ENCODE results near the gene HLA-DMB. TPM values are rescaled to one million over a fixed set of nuclear protein-coding genes. Genes with fewer than 3 reads are reported as not detected.

Gene HLA-DMB
- total and polyA plus RNA-seq, 10 of the 15 experiments (the other 5 are each of a cell fraction or from before 2014, with no cell fraction given): 114 to 173 (median 150) TPM

DNA sequence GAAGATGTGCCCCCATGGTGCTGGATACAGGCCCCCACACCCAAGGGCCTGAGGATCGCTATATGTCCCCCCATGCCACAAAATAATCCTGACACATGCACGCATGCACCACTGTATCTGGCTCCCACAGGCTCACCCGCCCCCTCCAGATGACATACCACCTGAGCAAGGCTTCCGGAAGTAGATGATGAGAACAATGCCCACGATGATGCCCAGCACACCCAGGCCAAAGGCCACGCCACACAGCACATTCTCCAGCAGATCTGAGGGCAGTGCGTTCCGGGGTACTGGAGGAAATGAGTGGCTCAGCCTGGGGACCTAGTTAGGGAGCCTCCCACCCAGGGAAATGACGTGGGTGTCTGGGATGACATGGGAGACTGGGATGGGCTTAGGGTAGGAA, 8.3 kb upstream of the HLA-DMB start:
- TF ChIP-seq SMAD5 (IDR thresholded peaks at IDR 0.05; ENCODE audit: low read depth) (peak; percentile 28; the same call in 1 of the 2 replicates), POLR2A (IDR thresholded peaks at IDR 0.05; ENCODE audit: low read depth, low read length) (peak; percentile 71), ZSCAN29 (IDR thresholded peaks at IDR 0.05) (no peak), ZNF687 (IDR thresholded peaks at IDR 0.05) (no peak), STAT3 (IDR thresholded peaks at IDR 0.05; ENCODE audit: low read depth, low read length) (no peak), POLR2AphosphoS5 (IDR thresholded peaks at IDR 0.05; ENCODE audit: low read length) (peak; percentile 33; the same call in 1 of the 2 replicates), SREBF2 (IDR thresholded peaks at IDR 0.05; ENCODE audit: low read length) (no peak), ZBED1 (IDR thresholded peaks at IDR 0.05; ENCODE audit: borderline replicate concordance) (no peak), STAT1 (conservative IDR thresholded peaks at IDR 0.05) (no peak), TCF7 (IDR thresholded peaks at IDR 0.05; ENCODE audit: borderline replicate concordance) (no peak), CHD1 (IDR thresholded peaks at IDR 0.05; ENCODE audit: low read depth, low read length) (no peak)
- TF ChIP-seq, protein P1, sequence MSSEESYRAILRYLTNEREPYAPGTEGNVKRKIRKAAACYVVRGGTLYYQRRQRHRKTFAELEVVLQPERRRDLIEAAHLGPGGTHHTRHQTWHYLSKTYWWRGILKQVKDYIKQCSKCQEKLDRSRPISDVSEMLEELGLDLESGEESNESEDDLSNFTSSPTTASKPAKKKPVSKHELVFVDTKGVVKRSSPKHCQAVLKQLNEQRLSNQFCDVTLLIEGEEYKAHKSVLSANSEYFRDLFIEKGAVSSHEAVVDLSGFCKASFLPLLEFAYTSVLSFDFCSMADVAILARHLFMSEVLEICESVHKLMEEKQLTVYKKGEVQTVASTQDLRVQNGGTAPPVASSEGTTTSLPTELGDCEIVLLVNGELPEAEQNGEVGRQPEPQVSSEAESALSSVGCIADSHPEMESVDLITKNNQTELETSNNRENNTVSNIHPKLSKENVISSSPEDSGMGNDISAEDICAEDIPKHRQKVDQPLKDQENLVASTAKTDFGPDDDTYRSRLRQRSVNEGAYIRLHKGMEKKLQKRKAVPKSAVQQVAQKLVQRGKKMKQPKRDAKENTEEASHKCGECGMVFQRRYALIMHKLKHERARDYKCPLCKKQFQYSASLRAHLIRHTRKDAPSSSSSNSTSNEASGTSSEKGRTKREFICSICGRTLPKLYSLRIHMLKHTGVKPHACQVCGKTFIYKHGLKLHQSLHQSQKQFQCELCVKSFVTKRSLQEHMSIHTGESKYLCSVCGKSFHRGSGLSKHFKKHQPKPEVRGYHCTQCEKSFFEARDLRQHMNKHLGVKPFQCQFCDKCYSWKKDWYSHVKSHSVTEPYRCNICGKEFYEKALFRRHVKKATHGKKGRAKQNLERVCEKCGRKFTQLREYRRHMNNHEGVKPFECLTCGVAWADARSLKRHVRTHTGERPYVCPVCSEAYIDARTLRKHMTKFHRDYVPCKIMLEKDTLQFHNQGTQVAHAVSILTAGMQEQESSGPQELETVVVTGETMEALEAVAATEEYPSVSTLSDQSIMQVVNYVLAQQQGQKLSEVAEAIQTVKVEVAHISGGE (CRISPR knock-in tag; IDR thresholded peaks at IDR 0.05): no peak
- TF ChIP-seq, protein P2, sequence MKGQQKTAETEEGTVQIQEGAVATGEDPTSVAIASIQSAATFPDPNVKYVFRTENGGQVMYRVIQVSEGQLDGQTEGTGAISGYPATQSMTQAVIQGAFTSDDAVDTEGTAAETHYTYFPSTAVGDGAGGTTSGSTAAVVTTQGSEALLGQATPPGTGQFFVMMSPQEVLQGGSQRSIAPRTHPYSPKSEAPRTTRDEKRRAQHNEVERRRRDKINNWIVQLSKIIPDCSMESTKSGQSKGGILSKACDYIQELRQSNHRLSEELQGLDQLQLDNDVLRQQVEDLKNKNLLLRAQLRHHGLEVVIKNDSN (IDR thresholded peaks at IDR 0.05; ENCODE audit: borderline replicate concordance, extremely low read length, insufficient read depth, low read depth, low read length): no peak
- no peak overlapping the region; the same call in 1 of the 2 replicates for H3K27ac ChIP-seq (ENCODE audit: control insufficient read depth, insufficient read depth)
- no peak for DNase-seq (ENCODE audit: low read depth, low spot score)
- no peaks in the 10 kb centered on the region for H3K27me3 ChIP-seq (replicated peaks in 1 of 2; ENCODE audit: control insufficient read depth in 2 of 2, insufficient read depth in 2 of 2, low read length in 1 of 2)
- RAD21 ChIA-PET (ENCODE audit: unreplicated experiment): interaction anchor here (1.2 to 2.6 kb wide), 6 partner anchors 11 to 59 kb away, joined by 3 to 30 read pairs (median 5); no protein-coding TSS in a partner anchor
- H3K9ac ChIP-seq (ENCODE audit: control insufficient read depth, insufficient read depth, low read length): no peak overlapping the region
- H3K4me2 ChIP-seq (ENCODE audit: control insufficient read depth, insufficient read depth): peak overlapping the region; percentile 77
- peaks cover 0 to 4% of the 10 kb centered on the region in 2 experiments; a peak in 2 of 4 replicates for H3K36me3 ChIP-seq (ENCODE audit: control insufficient read depth in 2 of 2, insufficient read depth in 2 of 2, low read length in 1 of 2)
- FAIRE-seq: no peak
- no peaks in the 10 kb centered on the region for H4K20me1 ChIP-seq (ENCODE audit: control insufficient read depth, insufficient read depth)
- in situ Hi-C loops (cut with MboI) (loop anchor here (10.0 kb wide), 1 partner anchor 334 kb away; no protein-coding TSS in a partner anchor), intact Hi-C loops (cut with micrococcal nuclease; ENCODE audit: unreplicated experiment) (loop anchor here (10.0 kb wide), 1 partner anchor 514 kb away; the partner anchor contains the start of gene HLA-DRA)
- CTCF ChIA-PET: interaction anchor here (1.3 to 13.5 kb wide), 8 partner anchors 11 to 111 kb away, joined by 8 to 532 read pairs (median 26); partner anchors contain the start of genes HLA-DMB and TAP2
- SMC1A ChIA-PET (ENCODE audit: uncharacterized antibody, unreplicated experiment): interaction anchor here (1.3 to 11.3 kb wide), 4 partner anchors 11 to 71 kb away, joined by 3 to 354 read pairs (median 27); partner anchors contain the start of gene HLA-DMB
- WGBS (ENCODE audit: insufficient coverage, insufficient replicate concordance, low lambda C conversion rate, missing lambda C conversion rate): 47% methylated on average over 9 of the region's 9 CpGs
- peaks cover 50% of the 10 kb centered on the region for H3K4me1 ChIP-seq (ENCODE audit: control insufficient read depth, insufficient read depth, low read length)
- peaks cover 61% of the 10 kb centered on the region for H3K79me2 ChIP-seq (ENCODE audit: control insufficient read depth, insufficient read depth, low read length)
- H3K4me3 ChIP-seq: peak overlapping the region; percentile 72; the same call in 1 of the 2 replicates
- no peak overlapping the region for H2AFZ ChIP-seq (ENCODE audit: control insufficient read depth, low read depth, low read length)
- ATAC-seq: no peak
- BruUV-seq (replicated peaks): no TSS peak
- POLR2A ChIA-PET: interaction anchor here (1.0 to 13.5 kb wide), 4 partner anchors 10 to 24 kb away, joined by 3 to 486 read pairs (median 10); partner anchors contain the start of gene BRD2
- H3K9me3 ChIP-seq (replicated peaks; ENCODE audit: control insufficient read depth, insufficient read depth, low read length): no peaks in the 10 kb centered on the region; the same call in 2 of the 3 replicates

Measured in GM12878 (cell line).